ENCODE results near the gene ZNF200. TPM values are rescaled to one million over a fixed set of nuclear protein-coding genes. Genes with fewer than 3 reads are reported as not detected.

The ZNF200 gene
- polyA plus RNA-seq, 1 of the 3 experiments (the other 2 are of a cell fraction), result 2.8 TPM

DNA sequence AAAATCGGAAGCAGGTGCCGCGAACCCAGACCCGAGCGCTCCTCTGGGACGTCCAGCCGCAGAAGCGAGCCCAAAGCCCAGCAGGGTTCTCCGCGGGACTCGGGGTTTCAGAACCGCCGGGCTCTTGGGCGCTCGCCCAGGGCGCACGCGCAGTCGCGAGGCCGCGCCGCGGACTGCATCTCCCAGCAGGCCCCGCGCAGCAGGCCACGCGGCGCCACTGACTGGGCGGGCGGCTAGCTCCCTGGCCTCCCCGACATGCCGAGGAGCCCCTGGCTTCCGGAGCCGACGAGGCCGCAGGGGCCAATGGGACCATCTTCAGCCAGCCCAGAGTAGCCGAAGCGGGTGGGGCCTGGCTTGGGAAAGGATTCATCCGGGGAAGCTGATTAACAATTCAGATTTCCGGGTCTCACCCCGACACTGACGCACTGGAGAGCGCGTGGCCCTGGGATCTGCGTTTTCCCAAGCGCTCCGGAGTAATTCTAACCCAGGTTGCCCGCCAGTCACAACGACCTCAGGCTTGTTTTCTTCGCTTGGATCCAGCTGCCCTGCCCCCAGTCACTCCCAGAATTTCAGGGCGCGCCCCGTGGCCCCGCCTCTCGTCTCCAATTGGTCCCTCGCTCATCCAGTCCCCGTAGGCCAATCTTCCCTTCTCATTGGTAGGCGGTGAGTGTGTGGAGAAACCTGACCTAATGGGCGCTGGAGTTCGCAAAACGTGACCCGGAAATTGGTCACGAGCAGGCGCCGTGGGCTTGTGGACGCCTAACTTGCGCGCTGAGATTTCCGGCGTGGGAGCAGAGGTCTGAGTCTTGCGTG is 48.0 kb upstream of the ZNF200 start, which contains the start of gene ZNF263 (continued):
- TF ChIP-seq, protein P1, sequence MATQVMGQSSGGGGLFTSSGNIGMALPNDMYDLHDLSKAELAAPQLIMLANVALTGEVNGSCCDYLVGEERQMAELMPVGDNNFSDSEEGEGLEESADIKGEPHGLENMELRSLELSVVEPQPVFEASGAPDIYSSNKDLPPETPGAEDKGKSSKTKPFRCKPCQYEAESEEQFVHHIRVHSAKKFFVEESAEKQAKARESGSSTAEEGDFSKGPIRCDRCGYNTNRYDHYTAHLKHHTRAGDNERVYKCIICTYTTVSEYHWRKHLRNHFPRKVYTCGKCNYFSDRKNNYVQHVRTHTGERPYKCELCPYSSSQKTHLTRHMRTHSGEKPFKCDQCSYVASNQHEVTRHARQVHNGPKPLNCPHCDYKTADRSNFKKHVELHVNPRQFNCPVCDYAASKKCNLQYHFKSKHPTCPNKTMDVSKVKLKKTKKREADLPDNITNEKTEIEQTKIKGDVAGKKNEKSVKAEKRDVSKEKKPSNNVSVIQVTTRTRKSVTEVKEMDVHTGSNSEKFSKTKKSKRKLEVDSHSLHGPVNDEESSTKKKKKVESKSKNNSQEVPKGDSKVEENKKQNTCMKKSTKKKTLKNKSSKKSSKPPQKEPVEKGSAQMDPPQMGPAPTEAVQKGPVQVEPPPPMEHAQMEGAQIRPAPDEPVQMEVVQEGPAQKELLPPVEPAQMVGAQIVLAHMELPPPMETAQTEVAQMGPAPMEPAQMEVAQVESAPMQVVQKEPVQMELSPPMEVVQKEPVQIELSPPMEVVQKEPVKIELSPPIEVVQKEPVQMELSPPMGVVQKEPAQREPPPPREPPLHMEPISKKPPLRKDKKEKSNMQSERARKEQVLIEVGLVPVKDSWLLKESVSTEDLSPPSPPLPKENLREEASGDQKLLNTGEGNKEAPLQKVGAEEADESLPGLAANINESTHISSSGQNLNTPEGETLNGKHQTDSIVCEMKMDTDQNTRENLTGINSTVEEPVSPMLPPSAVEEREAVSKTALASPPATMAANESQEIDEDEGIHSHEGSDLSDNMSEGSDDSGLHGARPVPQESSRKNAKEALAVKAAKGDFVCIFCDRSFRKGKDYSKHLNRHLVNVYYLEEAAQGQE (IDR thresholded peaks at IDR 0.05; ENCODE audit: low read depth, low read length), result peak; percentile 52; the same call in 1 of the 2 replicates
- TF ChIP-seq MXI1 (IDR thresholded peaks at IDR 0.05; ENCODE audit: low read depth, low read length) (peak; percentile 68), RXRA (IDR thresholded peaks at IDR 0.05; ENCODE audit: borderline replicate concordance, low read depth) (no peak), TAF1 (IDR thresholded peaks at IDR 0.05; ENCODE audit: borderline replicate concordance, low read depth, low read length) (peak; percentile 42; the same call in 1 of the 2 replicates), RCOR1 (IDR thresholded peaks at IDR 0.05; ENCODE audit: low read length) (no peak; the same call in 1 of the 2 replicates), FOXJ3 (CRISPR knock-in tag; IDR thresholded peaks at IDR 0.05) (no peak; the same call in 1 of the 2 replicates)
- TF ChIP-seq, protein P2, sequence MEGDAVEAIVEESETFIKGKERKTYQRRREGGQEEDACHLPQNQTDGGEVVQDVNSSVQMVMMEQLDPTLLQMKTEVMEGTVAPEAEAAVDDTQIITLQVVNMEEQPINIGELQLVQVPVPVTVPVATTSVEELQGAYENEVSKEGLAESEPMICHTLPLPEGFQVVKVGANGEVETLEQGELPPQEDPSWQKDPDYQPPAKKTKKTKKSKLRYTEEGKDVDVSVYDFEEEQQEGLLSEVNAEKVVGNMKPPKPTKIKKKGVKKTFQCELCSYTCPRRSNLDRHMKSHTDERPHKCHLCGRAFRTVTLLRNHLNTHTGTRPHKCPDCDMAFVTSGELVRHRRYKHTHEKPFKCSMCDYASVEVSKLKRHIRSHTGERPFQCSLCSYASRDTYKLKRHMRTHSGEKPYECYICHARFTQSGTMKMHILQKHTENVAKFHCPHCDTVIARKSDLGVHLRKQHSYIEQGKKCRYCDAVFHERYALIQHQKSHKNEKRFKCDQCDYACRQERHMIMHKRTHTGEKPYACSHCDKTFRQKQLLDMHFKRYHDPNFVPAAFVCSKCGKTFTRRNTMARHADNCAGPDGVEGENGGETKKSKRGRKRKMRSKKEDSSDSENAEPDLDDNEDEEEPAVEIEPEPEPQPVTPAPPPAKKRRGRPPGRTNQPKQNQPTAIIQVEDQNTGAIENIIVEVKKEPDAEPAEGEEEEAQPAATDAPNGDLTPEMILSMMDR (IDR thresholded peaks at IDR 0.05), result no peak
- TF ChIP-seq, protein P3, sequence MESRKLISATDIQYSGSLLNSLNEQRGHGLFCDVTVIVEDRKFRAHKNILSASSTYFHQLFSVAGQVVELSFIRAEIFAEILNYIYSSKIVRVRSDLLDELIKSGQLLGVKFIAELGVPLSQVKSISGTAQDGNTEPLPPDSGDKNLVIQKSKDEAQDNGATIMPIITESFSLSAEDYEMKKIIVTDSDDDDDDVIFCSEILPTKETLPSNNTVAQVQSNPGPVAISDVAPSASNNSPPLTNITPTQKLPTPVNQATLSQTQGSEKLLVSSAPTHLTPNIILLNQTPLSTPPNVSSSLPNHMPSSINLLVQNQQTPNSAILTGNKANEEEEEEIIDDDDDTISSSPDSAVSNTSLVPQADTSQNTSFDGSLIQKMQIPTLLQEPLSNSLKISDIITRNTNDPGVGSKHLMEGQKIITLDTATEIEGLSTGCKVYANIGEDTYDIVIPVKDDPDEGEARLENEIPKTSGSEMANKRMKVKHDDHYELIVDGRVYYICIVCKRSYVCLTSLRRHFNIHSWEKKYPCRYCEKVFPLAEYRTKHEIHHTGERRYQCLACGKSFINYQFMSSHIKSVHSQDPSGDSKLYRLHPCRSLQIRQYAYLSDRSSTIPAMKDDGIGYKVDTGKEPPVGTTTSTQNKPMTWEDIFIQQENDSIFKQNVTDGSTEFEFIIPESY (IDR thresholded peaks at IDR 0.05; ENCODE audit: borderline replicate concordance, low read depth), result no peak; the same call in 1 of the 2 replicates

DNA sequence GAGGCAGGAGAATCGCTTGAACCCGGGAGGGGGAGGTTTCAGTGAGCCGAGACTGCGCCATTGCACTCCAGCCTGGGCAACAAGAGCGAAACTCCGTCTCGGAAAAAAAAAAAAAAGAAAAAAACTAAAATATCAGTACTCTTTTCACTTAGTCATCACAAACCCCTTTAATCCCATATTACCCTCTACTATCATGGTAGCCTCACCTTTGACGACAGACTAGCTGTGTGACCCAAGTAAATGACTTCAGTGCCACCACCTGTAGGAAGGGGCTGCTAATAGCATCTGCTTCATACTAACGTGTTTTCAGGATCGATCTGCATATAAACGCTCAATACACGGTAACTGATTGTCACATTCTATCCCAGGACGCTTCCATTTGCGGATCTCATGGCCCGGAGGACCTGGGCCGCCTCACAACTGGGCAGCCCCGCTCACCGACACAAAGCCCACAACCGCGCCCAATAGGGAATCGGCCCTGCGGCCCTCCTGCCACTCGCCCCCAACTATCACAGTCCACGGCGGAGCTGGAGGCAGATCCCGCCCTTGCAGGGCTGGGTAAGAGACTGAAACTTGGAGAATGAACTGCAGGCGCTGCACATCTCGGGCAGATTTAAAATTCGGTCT is 47.3 kb upstream of the ZNF200 start:
- H3K36me3 ChIP-seq (replicated peaks in 1 of 2; ENCODE audit: control insufficient read depth in 1 of 2, insufficient read depth in 2 of 2, low read length in 1 of 2), result peaks cover 18 to 28% of the 10 kb centered on the region in 2 experiments
- H4K20me1 ChIP-seq (ENCODE audit: insufficient read depth), result 0 out of 2 replicates have a peak, but pooled peaks cover 5% of the 10 kb centered on the region
- H3K27me3 ChIP-seq (ENCODE audit: insufficient read depth), result peaks cover 8% of the 10 kb centered on the region; the same call in 1 of the 2 replicates
- H3F3A ChIP-seq (replicated peaks; ENCODE audit: insufficient read depth), result peaks cover 4% of the 10 kb centered on the region
- peak overlapping the region; percentile 76 for H3K9ac ChIP-seq
- peaks cover 39% of the 10 kb centered on the region for H3K79me2 ChIP-seq (ENCODE audit: insufficient read depth)
- CTCF ChIA-PET, result interaction anchor here (0.9 to 1.6 kb wide), 4 partner anchors 15 to 34 kb away, joined by 3 to 5 read pairs (median 3); no protein-coding TSS in a partner anchor
- H3K27ac ChIP-seq (ENCODE audit: low read depth in 2 of 2, low read length in 1 of 2), result peak overlapping the region; percentile 98 to 99
- H3K9me3 ChIP-seq, result no peaks in the 10 kb centered on the region
- DNase-seq, result peak; percentile 88
- TF ChIP-seq YY1 (IDR thresholded peaks at IDR 0.05; ENCODE audit: low read depth), result 0 out of 2 replicates have a peak, but pooled peaks have one; percentile 7
- no peak for TF ChIP-seq RFX5 (IDR thresholded peaks at IDR 0.05; ENCODE audit: low read length)
- TF ChIP-seq, protein P2 (IDR thresholded peaks at IDR 0.05), result 0 out of 2 replicates have a peak, but pooled peaks have one; percentile 10
- peak overlapping the region; percentile 96 for H2AFZ ChIP-seq (ENCODE audit: low read depth)
- POLR2A ChIA-PET, result interaction anchor here (0.6 to 1.9 kb wide), 11 partner anchors 15 to 599 kb away, joined by 3 to 9 read pairs (median 4); partner anchors contain the start of genes NAA60 and ZNF597
- H3K4me2 ChIP-seq, result peak overlapping the region; percentile 99
- no peaks in the 10 kb centered on the region for H3K9me2 ChIP-seq
- WGBS (ENCODE audit: low lambda C conversion rate), result 11% methylated on average over 13 of the region's 29 CpGs
- peaks cover 7 to 18% of the 10 kb centered on the region in 2 experiments for H3K4me1 ChIP-seq (ENCODE audit: control insufficient read depth in 1 of 2, insufficient read depth in 2 of 2, low read depth in 1 of 2, low read length in 1 of 2)
- peak overlapping the region; percentile 84 to 91 for H3K4me3 ChIP-seq (ENCODE audit: low read depth in 2 of 2, low read length in 1 of 2)
